ENCODE results near the gene DMWD. TPM values are rescaled to one million over a fixed set of nuclear protein-coding genes. Genes with fewer than 3 reads are reported as not detected.

DMWD gene
- total RNA-seq, 2 experiments from 2014 or later: 29.5 to 30.7 TPM

DNA sequence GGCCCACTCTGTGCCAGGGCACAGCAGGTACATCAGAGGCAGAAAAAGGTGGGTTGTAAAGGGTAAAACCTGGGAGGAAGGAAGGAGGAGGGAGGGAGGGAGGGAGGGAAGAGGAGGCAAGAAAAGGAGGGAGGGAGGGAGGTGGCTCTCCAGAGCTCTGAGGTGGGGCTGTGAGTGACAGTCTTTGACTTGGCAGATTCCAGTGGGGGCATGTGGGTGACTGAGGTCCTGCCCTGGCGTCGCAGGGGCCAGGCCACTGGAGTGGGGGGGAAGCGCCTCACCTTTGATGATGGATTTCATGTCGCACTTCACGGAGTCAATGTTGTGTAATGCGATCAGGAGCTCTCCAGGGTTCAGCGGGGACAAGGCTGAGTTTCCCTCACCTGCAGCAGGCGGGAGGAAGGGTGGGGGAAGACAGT, 28.5 kb upstream of the DMWD start:
- H3K27ac Mint-ChIP-seq: no peak overlapping the region
- H3K9me3 Mint-ChIP-seq: no peaks in the 10 kb centered on the region
- H3K36me3 Mint-ChIP-seq: peaks cover 6% of the 10 kb centered on the region
- peaks cover 2% of the 10 kb centered on the region for H3K4me1 Mint-ChIP-seq
- no peak for DNase-seq
- no peak overlapping the region for H3K4me3 Mint-ChIP-seq
- no peaks in the 10 kb centered on the region for H3K27me3 Mint-ChIP-seq

DNA sequence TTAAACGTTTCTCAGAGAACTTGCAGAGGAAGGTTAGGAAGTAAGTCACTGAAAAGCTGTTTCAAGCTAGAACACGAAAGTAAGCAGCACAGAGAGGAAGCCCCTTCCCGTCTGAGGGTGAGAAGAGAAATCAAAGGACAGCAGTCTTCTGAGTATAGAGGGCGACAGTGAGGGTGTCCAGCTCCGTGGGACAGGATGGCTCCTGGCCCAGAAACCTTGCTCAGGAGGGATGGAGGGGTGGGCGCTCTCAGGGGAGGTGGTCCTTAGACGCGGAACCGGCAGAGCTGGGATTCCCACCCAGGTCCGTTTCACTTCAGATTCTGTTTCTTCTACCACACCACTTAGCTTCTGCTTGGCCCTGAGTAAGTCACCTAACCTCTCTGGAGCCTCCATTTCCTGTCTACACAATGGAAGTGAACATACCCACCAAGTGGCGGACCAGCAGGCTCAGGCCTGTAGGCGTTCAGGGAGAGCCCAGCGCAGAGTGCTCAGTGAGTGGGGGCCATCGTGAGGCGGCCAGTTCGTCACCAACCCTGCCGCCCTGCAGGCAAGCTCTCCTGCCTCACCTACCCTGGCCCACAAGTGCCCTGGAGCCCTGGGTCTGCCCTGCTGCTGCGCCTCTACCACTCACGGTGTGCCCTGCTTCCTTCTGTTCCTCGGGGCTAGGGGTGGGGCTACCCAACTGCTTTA, 27.9 kb upstream of the DMWD start:
- peak overlapping the region; percentile 56 for H3K27ac Mint-ChIP-seq
- peaks cover 4% of the 10 kb centered on the region for H3K36me3 Mint-ChIP-seq
- H3K4me3 Mint-ChIP-seq: no peak overlapping the region
- no peaks in the 10 kb centered on the region for H3K9me3 Mint-ChIP-seq
- H3K27me3 Mint-ChIP-seq: peaks cover 3% of the 10 kb centered on the region
- DNase-seq: no peak
- peaks cover 2% of the 10 kb centered on the region for H3K4me1 Mint-ChIP-seq

DNA sequence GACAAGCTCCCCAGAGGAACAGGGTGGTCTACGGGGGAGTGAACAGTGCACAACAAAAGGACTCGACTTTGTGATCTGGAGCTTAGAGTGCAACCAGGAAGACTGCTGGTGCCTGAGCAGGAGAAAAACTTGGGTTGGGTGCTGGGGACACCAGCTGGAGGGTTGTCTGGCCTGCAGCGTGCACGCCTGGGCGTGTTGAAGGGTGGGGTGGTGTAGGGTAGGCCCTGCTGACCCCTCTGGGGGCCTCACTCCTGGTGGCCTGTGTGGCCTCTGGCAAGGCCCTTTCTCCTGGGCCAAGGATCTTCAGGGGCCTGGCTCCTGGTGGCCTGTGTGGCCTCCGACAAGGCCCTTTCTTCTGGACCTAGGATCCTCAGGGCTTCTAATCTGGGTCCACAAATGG, 27.1 kb upstream of the DMWD start:
- H3K9me3 Mint-ChIP-seq: no peaks in the 10 kb centered on the region
- no peak overlapping the region for H3K27ac Mint-ChIP-seq
- H3K4me1 Mint-ChIP-seq: peaks cover 2% of the 10 kb centered on the region
- H3K4me3 Mint-ChIP-seq: no peak overlapping the region
- no peak for DNase-seq
- H3K36me3 Mint-ChIP-seq: peaks cover 4% of the 10 kb centered on the region
- peaks cover 6% of the 10 kb centered on the region for H3K27me3 Mint-ChIP-seq

DNA sequence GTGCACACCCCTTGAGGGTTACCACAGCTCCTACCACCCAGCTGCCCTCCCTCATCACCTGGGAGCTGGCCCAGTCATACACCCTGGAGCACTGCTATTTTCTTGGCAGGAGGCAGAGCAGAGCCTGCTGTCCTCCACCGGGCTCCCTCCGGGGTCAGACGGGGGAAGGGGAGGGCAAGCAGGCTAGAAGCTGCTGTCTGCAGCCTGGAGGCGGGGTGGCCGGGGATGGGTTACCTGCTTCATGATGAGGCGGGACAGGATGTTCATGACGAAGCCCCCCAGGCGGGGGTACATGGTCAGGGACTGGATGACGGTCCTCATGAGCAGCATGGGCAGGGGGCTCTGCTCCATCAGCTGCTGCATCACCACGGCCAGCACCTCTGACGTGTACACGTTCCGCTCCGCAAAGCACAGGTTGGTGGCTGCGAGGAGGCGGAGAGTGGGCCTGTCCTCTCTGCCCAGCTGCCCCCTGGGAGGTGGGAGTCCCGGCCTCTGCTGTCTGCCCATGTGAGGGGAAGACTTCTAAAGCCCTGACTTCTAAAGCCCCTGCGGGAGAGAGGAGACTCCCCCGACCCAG, 25.2 kb upstream of the DMWD start:
- Mint-ChIP-seq H3K36me3 (peaks cover 2% of the 10 kb centered on the region), H3K4me1 (peaks cover 2% of the 10 kb centered on the region), H3K9me3 (no peaks in the 10 kb centered on the region), H3K27me3 (peaks cover 25% of the 10 kb centered on the region), H3K27ac (no peak overlapping the region), H3K4me3 (no peak overlapping the region)
- DNase-seq: no peak

DNA sequence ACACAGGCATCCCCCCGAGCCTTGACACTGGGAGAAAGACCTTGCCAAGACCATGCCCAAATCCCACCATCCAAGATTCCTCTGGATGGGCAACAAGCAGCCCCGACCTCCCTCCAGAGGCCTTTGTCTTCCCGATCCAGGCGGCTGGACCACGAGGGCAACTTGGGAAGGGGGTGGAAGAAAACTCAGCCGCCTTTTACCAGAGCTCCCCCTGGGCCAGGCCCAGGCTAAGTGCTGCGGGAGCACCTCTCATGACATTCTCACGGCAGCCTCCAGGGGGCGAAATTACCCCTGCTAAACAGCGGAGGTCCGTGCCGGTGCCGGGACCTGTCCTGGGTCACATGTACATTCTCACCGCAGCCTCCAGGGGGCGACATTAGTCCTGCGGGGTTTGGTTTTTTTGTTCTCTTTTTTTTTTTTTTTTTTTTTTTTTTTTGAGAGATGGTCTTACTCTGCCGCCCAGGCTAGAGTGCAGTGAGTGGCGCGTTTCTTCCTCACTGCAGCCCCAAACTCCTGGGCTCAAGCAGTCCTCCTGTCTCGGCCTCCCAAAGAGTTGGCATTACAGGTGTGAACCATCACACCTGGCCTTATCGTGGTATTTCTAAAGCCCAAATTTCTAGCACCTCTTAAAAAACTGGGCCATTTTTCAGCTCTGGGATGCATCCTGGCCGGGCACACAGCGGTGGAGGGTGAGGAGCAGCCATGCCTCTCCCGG, 24.5 kb upstream of the DMWD start:
- peaks cover 2% of the 10 kb centered on the region for H3K4me1 Mint-ChIP-seq
- no peak overlapping the region for H3K4me3 Mint-ChIP-seq
- H3K27ac Mint-ChIP-seq: no peak overlapping the region
- H3K9me3 Mint-ChIP-seq: no peaks in the 10 kb centered on the region
- peaks cover 31% of the 10 kb centered on the region for H3K27me3 Mint-ChIP-seq
- peak; percentile 95 for DNase-seq
- H3K36me3 Mint-ChIP-seq: peaks cover 2% of the 10 kb centered on the region

DNA sequence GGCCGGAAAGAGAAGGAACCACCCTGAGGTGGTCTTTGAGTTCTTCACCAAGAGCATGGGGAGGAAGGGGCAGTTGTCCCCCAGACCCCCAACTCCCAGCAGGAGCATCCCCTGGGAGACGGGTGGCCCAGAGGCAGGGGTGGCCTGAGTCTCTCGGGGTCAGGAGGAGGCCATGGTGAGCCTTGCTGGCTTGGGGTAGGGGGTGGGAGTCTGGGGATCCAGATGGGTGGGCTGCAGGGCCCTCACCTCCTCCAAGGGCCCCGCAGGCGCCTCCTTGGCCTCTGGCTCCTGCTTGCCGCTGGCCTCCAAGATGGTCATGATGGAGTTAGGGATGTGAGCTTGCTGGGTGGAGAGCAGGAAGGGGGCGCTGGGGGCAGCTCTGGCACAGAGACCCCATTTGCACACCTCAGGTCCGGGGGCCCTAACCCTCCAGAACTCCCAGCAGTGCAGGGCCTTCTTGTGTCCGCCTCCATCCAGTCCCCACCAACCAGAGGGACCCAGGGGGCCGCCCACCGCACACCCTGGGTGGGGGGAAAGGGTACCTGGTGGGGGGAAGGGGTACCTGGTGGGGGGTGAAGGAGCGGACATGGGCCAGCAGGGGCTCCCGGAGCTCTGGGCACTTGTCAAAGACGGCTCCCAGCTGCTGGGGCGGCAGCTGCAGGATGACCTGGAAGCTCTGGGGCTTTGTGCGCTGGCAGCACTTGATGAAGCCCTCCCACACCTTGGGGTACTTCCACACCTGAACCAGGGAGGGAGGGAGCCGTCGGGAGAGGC, 23.8 kb upstream of the DMWD start:
- H3K9me3 Mint-ChIP-seq: no peaks in the 10 kb centered on the region
- H3K27ac Mint-ChIP-seq: no peak overlapping the region
- H3K36me3 Mint-ChIP-seq: peaks cover 2% of the 10 kb centered on the region
- H3K4me1 Mint-ChIP-seq: peaks cover 2% of the 10 kb centered on the region
- peaks cover 33% of the 10 kb centered on the region for H3K27me3 Mint-ChIP-seq
- no peak for DNase-seq
- no peak overlapping the region for H3K4me3 Mint-ChIP-seq

DNA sequence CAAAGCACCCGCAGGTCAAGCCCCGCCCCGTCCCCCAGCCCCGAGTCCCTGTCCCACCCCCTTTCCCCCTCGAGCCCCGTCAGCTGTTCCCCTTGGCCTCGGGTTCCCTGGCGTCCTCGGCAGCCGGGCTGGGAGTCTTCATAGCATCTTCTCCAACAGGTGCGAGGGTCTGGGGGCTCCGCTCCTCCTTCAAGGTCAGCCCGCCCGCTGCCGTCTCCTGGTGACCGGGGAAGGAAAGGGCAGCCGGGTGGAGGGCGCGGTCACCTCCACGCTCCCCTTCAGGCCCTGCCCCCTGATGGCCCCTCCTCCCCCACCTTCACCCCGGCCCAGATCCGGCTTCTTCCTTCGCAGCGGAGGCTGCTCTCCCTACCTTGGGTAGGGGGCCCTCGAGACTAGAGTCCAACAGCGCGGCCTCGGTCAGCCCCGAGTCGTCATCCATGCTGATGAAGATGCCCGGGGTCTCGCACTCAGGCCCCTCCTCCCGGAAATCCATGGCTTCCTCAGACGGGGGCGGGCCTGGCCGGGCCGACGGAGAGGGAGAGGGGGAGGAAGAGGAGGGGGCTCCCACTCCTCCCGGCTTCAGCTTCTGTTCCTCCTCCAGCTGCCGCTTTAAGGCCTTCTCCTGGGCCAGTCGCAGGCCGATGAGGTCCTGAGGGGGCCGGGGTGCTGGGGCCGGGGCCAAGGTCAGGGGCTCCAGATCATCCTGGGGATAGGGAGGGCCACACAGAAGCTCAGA, 23.0 kb upstream of the DMWD start:
- H3K36me3 Mint-ChIP-seq: peaks cover 2% of the 10 kb centered on the region
- no peaks in the 10 kb centered on the region for H3K9me3 Mint-ChIP-seq
- no peak overlapping the region for H3K4me3 Mint-ChIP-seq
- no peak for DNase-seq
- H3K4me1 Mint-ChIP-seq: peaks cover 2% of the 10 kb centered on the region
- no peak overlapping the region for H3K27ac Mint-ChIP-seq
- peaks cover 36% of the 10 kb centered on the region for H3K27me3 Mint-ChIP-seq

DNA sequence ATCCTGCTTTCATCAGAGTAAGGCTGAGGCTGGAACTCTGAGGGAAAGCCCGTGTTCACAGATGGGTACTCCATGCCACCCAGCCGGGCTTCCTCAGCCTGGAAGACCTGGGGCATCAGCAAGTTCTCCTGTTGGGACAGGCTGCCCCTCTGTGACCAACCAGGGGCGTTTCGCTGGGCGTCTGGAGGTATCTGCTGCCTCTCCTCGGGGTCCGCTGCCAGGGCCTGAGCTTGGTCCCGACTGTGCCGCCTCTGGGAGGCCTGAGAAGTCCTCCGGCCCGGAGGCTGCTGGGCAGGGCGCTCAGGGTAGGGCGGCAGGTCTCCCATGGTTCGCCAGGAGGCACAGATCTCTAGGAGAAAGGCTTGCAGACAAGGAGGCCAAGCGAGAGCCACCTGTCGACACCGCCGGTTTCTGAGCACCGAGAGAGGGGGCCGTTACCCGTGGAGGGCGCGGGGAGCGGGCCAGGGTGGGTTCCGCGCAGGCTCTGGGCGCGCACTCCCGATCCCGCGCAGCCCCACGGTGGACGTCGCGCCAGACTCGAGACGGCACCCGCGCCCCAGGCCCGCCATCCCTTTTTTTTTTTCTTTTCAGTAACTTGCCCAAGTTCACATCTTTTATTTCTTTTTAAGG, 22.3 kb upstream of the DMWD start, which contains the start of gene RSPH6A:
Gene RSPH6A, minus strand, starts transcription at position 458 of the 630 bp plus-strand sequence. Its CDS starts 132 bp downstream, at position 326.
- Mint-ChIP-seq H3K27ac (peak within 1 kb of the TSS; percentile 28), H3K36me3 (peaks cover 2% of the 10 kb centered on the region), H3K27me3 (peaks cover 36% of the 10 kb centered on the region), H3K4me3 (no peak within 1 kb of the TSS), H3K9me3 (no peaks in the 10 kb centered on the region), H3K4me1 (peaks cover 5% of the 10 kb centered on the region)
- DNase-seq: no peak

DNA sequence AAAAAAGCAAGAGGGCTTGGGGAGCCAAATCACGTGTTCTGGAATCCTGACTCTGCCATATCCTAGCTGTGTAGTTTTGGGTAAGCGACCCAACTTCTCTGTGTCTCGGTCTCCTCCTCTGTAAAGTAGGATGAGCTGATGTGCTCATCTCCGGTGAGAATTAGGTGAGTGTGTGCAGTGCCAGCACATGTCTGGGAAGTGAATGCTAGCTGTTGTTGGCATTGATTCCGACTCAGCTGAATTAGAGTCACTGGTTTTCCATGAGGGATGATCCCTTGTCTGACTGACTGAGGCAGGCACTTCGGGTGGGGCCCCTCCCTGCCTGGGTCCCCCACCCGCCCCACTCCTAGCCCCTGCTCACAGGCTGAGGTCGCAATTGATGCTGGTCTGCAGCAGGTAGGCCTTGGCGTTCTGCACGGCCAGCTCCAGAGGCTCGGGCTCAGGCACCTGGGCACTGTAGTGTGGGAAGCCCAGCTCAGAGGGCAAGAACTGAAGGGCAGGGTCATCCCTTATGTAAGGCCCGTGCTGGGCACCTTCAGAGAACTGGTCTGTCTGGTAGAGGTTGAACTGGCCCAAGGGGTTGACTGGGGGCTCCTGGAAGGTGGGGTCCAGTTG, 21.6 kb upstream of the DMWD start:
- no peak for DNase-seq
- Mint-ChIP-seq H3K4me1 (peaks cover 11% of the 10 kb centered on the region), H3K27me3 (peaks cover 36% of the 10 kb centered on the region), H3K9me3 (no peaks in the 10 kb centered on the region), H3K36me3 (peaks cover 2% of the 10 kb centered on the region), H3K4me3 (no peak overlapping the region), H3K27ac (peak overlapping the region; percentile 28)

DNA sequence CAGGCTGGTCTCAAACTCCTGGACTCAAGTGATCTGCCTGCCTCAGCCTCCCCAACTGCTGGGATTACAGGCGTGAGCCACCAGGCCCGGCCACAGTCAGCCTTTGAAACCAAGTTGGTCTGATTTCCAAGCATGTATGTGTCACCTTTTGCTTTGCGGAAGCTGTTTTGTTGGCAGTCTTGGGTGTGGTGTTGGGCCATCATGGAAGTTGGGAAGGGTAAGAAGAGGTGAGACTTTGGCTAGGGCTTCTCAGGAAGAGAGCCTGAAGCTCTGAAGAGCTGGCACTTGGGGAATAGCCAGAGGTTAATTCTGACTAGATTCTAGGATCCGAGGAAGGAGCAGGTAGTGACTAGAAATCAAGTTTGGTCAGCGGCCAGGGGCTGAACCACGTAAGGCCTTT, 19.7 kb upstream of the DMWD start:
- H3K36me3 Mint-ChIP-seq: peaks cover 2% of the 10 kb centered on the region
- peaks cover 11% of the 10 kb centered on the region for H3K4me1 Mint-ChIP-seq
- H3K27ac Mint-ChIP-seq: no peak overlapping the region
- H3K9me3 Mint-ChIP-seq: no peaks in the 10 kb centered on the region
- peaks cover 36% of the 10 kb centered on the region for H3K27me3 Mint-ChIP-seq
- H3K4me3 Mint-ChIP-seq: no peak overlapping the region
- DNase-seq: no peak

DNA sequence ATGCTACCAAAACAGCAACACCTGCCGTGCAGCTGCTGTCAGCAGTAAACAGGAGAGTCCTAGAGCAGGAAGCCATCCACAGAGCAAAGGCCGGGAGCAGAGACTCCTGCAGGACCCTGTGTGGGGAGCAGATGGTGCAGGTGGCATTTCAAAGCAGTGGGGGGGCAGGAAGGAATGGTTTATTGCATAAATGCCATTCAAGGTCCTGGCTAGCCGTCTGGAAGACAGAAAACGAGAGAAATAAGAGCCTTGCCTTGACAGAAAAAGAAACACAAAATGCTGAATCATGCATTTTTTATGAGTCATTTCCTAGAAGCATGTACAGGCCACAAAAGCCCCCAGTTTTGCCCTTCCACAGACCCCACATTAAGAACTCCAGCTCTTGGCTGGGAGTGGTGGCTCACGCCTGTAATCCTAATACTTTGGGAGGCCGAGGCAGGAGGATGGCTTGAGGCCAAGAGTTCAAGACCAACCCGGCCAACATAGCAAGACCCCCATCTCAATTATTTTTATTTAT, 17.1 kb upstream of the DMWD start:
- no peak for DNase-seq
- Mint-ChIP-seq H3K27ac (no peak overlapping the region), H3K27me3 (peaks cover 34% of the 10 kb centered on the region)

DNA sequence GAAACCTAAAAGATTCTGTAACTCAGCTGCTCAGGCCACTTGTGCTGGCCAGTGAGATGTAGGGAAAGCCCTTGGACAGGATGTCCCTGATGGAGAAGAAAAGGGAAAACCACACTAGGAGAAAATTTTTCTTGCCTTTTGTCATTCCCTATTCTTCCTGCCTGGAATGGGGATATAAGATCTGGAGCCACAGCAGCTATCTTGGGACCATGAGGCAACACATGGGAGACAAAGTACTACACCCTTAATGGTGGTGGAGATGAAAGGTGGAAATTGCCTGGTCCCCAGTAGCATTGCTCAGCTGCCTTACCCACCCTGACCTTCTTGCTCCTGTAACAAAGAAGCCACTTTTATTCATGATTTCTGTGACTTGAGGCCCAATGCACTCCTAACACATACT, 13.1 kb upstream of the DMWD start:
- peaks cover 11% of the 10 kb centered on the region for H3K4me1 Mint-ChIP-seq
- no peaks in the 10 kb centered on the region for H3K9me3 Mint-ChIP-seq
- no peak overlapping the region for H3K27ac Mint-ChIP-seq
- H3K27me3 Mint-ChIP-seq: peaks cover 17% of the 10 kb centered on the region
- DNase-seq: no peak
- H3K36me3 Mint-ChIP-seq: no peaks in the 10 kb centered on the region
- H3K4me3 Mint-ChIP-seq: no peak overlapping the region

More for the DNA sequence above, 17.1 kb upstream of the DMWD start:
- Mint-ChIP-seq H3K9me3 (no peaks in the 10 kb centered on the region), H3K36me3 (peaks cover 2% of the 10 kb centered on the region), H3K4me3 (no peak overlapping the region), H3K4me1 (peaks cover 11% of the 10 kb centered on the region)

DNA sequence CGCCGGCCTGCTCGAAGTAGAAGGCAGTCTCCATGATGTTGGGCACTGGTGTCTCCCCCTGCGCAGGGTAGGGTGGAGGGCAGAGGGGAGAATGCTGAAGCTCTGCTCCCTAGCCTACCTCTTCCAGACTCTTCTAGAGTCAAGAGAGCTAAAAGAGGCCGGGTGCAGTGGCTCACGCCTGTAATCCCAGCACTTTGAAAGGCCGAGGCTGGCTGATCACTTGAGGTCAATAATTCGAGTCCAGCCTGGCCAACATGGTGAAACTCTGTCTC, 12.2 kb upstream of the DMWD start:
- Mint-ChIP-seq H3K4me3 (no peak overlapping the region), H3K27me3 (peaks cover 20% of the 10 kb centered on the region), H3K4me1 (peaks cover 6% of the 10 kb centered on the region), H3K36me3 (no peaks in the 10 kb centered on the region), H3K9me3 (no peaks in the 10 kb centered on the region), H3K27ac (no peak overlapping the region)
- no peak for DNase-seq

All from activated naive CD8-positive, alpha-beta T cell treated with anti-CD3 and anti-CD28 coated beads for 36 hours (primary cell).